ENCODE results near the gene GPC6.

DNA sequence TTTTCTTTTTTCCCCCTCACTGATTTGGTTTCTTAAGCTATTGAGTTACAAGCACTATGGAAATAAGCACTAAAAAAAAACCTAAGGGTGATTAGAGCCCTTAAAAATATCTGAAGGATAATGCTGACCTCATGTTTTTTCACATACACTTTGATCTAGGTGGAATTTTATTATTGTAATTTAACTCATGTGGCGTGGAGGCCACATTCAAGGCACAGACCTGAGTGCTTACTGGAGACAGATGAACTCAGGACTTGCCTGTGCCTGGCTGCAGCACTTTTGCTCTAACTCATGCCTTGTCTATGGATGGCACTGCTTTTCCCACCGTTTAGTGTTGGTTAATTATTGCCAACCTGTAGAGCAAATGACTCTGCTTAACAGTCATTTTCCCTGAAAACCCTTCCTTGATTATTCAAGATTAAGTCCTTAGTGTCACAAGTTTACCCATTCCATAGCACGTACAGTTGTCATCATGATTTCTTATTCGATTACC lies 541.4 kb downstream of the GPC6 start:
- TF ChIP-seq MYC (IDR thresholded peaks at IDR 0.05; ENCODE audit: low read depth, low read length) (no peak), POLR2A (IDR thresholded peaks at IDR 0.05; ENCODE audit: extremely low read depth, insufficient read length) (no peak)
- TF ChIP-seq, protein P1, sequence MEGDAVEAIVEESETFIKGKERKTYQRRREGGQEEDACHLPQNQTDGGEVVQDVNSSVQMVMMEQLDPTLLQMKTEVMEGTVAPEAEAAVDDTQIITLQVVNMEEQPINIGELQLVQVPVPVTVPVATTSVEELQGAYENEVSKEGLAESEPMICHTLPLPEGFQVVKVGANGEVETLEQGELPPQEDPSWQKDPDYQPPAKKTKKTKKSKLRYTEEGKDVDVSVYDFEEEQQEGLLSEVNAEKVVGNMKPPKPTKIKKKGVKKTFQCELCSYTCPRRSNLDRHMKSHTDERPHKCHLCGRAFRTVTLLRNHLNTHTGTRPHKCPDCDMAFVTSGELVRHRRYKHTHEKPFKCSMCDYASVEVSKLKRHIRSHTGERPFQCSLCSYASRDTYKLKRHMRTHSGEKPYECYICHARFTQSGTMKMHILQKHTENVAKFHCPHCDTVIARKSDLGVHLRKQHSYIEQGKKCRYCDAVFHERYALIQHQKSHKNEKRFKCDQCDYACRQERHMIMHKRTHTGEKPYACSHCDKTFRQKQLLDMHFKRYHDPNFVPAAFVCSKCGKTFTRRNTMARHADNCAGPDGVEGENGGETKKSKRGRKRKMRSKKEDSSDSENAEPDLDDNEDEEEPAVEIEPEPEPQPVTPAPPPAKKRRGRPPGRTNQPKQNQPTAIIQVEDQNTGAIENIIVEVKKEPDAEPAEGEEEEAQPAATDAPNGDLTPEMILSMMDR (IDR thresholded peaks at IDR 0.05; ENCODE audit: low read depth, low read length) = no peak
- TF ChIP-seq, protein P2, sequence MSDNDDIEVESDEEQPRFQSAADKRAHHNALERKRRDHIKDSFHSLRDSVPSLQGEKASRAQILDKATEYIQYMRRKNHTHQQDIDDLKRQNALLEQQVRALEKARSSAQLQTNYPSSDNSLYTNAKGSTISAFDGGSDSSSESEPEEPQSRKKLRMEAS (IDR thresholded peaks at IDR 0.05; ENCODE audit: low read depth, low read length) = no peak

All from NB4 (cell line).